ENCODE measurements around the gene SLC27A1. TPM values are rescaled to one million over a fixed set of nuclear protein-coding genes. Genes with fewer than 3 reads are reported as not detected.

The SLC27A1 gene
- total and polyA plus RNA-seq, 2 experiments from 2014 or later, result 30.1 to 40.4 TPM

- Histone ChIP-seq H3K9me3 (ENCODE audit: low read depth) (no peaks in the 10 kb centered on the region), H3K36me3 (no peaks in the 10 kb centered on the region), H3K27ac (no peak overlapping the region), H3K4me3 (no peak overlapping the region), H3K4me1 (ENCODE audit: low read depth) (no peaks in the 10 kb centered on the region), H3K27me3 (no peaks in the 10 kb centered on the region)
- DNase-seq (ENCODE audit: low read depth in 1 of 2, low spot score in 1 of 2), result no peak
- TF ChIP-seq CTCF (IDR thresholded peaks at IDR 0.05; ENCODE audit: low read depth, low read length), result no peak
Measured at GRCh38 chr19:17542042-17542441, 71.7 kb downstream of the SLC27A1 start.

GRCh38 chr19:17542793-17543582, 72.7 kb downstream of the SLC27A1 start:
- no peaks in the 10 kb centered on the region for H3K27me3 ChIP-seq
- no peak overlapping the region for H3K4me3 ChIP-seq
- no peaks in the 10 kb centered on the region for H3K4me1 ChIP-seq (ENCODE audit: low read depth)
- no peaks in the 10 kb centered on the region for H3K9me3 ChIP-seq (ENCODE audit: low read depth)
- no peak for DNase-seq (ENCODE audit: low read depth in 1 of 2, low spot score in 1 of 2)
- H3K36me3 ChIP-seq, result no peaks in the 10 kb centered on the region
- no peak overlapping the region for H3K27ac ChIP-seq
- no peak for TF ChIP-seq CTCF (IDR thresholded peaks at IDR 0.05; ENCODE audit: low read depth, low read length)

- no peaks in the 10 kb centered on the region for H3K36me3 ChIP-seq
- no peak for DNase-seq (ENCODE audit: low read depth in 1 of 2, low spot score in 1 of 2)
- H3K27ac ChIP-seq, result no peak overlapping the region
- H3K27me3 ChIP-seq, result no peaks in the 10 kb centered on the region
- no peaks in the 10 kb centered on the region for H3K4me1 ChIP-seq (ENCODE audit: low read depth)
- H3K4me3 ChIP-seq, result no peak overlapping the region
- no peaks in the 10 kb centered on the region for H3K9me3 ChIP-seq (ENCODE audit: low read depth)
- no peak for TF ChIP-seq CTCF (IDR thresholded peaks at IDR 0.05; ENCODE audit: low read depth, low read length)
Measured at GRCh38 chr19:17543986-17544385, 73.7 kb downstream of the SLC27A1 start.

- Histone ChIP-seq H3K27ac (no peak overlapping the region), H3K36me3 (no peaks in the 10 kb centered on the region), H3K9me3 (ENCODE audit: low read depth) (no peaks in the 10 kb centered on the region), H3K4me3 (no peak overlapping the region), H3K4me1 (ENCODE audit: low read depth) (no peaks in the 10 kb centered on the region), H3K27me3 (no peaks in the 10 kb centered on the region)
- no peak for TF ChIP-seq CTCF (IDR thresholded peaks at IDR 0.05; ENCODE audit: low read depth, low read length)
- no peak for DNase-seq (ENCODE audit: low read depth in 1 of 2, low spot score in 1 of 2)
Measured at GRCh38 chr19:17544418-17544817, 74.1 kb downstream of the SLC27A1 start.

- H3K4me3 ChIP-seq, result no peak overlapping the region
- DNase-seq (ENCODE audit: low read depth in 1 of 2, low spot score in 1 of 2), result no peak
- no peak overlapping the region for H3K27ac ChIP-seq
- no peak for TF ChIP-seq CTCF (IDR thresholded peaks at IDR 0.05; ENCODE audit: low read depth, low read length)
- H3K9me3 ChIP-seq (ENCODE audit: low read depth), result no peaks in the 10 kb centered on the region
- no peaks in the 10 kb centered on the region for H3K36me3 ChIP-seq
- no peaks in the 10 kb centered on the region for H3K27me3 ChIP-seq
- H3K4me1 ChIP-seq (ENCODE audit: low read depth), result no peaks in the 10 kb centered on the region
Measured at GRCh38 chr19:17548145-17548544, 77.8 kb downstream of the SLC27A1 start.

Data from cardiac muscle cell (in vitro differentiated cells and primary cell).